MM.1S (cell line): ENCODE measurements around the gene ATPAF1.

Source experiments
- EZH2phosphoT487 ChIP-seq: fragments of 300-600 bp; sonication (generic); IDR thresholded peaks from 2 replicates; pipeline ENCODE4 v1.6.1; 2018; ENCODE audit warnings: antibody characterized with exemption, low read length
- TF ChIP-seq, protein P1 (sequence below): fragments of 300-600 bp; sonication (generic); IDR thresholded peaks from 2 replicates; pipeline ENCODE4 v1.5.1; 2016; ENCODE audit warnings: antibody characterized with exemption, low read length, mixed read lengths

DNA sequence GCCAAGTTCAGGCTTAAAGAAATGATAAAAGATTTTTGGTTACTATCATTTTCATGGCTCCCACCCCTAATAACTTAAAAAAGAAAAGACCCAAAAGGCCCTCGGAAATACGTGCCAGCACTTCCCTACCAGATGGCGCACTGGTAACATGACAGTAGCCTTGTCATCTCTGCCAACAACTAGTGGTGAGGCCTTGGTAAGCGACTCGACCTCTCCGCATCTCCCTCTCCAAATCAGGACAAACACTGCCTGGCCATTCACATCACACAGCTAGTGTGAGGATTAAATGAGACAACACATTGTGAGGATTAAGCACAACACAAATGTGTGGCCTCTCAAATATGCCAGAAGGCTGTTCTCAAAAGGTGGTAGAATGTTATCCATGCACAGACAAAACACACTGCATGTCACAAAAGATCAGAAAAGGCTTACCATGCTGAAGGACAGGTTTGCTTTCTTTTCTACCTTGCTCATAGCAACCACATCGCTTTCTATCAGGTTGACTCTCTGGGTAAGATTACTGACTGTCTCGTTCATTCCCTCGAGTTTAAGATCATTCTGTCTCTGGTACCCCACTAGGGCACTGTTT lies 19.9 kb upstream of the ATPAF1 start:
- TF ChIP-seq, protein P1, sequence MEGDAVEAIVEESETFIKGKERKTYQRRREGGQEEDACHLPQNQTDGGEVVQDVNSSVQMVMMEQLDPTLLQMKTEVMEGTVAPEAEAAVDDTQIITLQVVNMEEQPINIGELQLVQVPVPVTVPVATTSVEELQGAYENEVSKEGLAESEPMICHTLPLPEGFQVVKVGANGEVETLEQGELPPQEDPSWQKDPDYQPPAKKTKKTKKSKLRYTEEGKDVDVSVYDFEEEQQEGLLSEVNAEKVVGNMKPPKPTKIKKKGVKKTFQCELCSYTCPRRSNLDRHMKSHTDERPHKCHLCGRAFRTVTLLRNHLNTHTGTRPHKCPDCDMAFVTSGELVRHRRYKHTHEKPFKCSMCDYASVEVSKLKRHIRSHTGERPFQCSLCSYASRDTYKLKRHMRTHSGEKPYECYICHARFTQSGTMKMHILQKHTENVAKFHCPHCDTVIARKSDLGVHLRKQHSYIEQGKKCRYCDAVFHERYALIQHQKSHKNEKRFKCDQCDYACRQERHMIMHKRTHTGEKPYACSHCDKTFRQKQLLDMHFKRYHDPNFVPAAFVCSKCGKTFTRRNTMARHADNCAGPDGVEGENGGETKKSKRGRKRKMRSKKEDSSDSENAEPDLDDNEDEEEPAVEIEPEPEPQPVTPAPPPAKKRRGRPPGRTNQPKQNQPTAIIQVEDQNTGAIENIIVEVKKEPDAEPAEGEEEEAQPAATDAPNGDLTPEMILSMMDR, result no peak
- no peak for TF ChIP-seq EZH2phosphoT487
